ENCODE results near the gene ST6GALNAC6. TPM values are rescaled to one million over a fixed set of nuclear protein-coding genes. Genes with fewer than 3 reads are reported as not detected.
A peak's percentile ranks its signal among the peaks of the same experiment; 100 is the strongest.

The ST6GALNAC6 gene
- total RNA-seq, 2 experiments from 2014 or later: 36.9 to 38.8 TPM

GRCh38 chr9:127893392-127893791, 6.0 kb downstream of the ST6GALNAC6 start:
- Mint-ChIP-seq H3K9me3 (peaks cover 15% of the 10 kb centered on the region), H3K27me3 (no peaks in the 10 kb centered on the region), H3K4me1 (ENCODE audit: low read depth) (peaks cover 10% of the 10 kb centered on the region), H3K4me3 (no peak overlapping the region), H3K36me3 (ENCODE audit: low read depth) (peaks cover 69% of the 10 kb centered on the region), H3K27ac (no peak overlapping the region)
- intact Hi-C loops (cut with micrococcal nuclease): no loop called here
- no peak for TF ChIP-seq CTCF (IDR thresholded peaks at IDR 0.05)
- no peak for ATAC-seq
- no peak for DNase-seq
- POLR2A ChIA-PET: interaction anchor here (1.7 to 2.1 kb wide), 2 partner anchors 11 kb away, joined by 6 read pairs; no protein-coding TSS in a partner anchor
- CTCF ChIA-PET: interaction anchor here (1.6 to 3.1 kb wide), 2 partner anchors 23 to 28 kb away, joined by 3 to 14 read pairs; no protein-coding TSS in a partner anchor

GRCh38 chr9:127892831-127893230, 6.6 kb downstream of the ST6GALNAC6 start:
- TF ChIP-seq CTCF (IDR thresholded peaks at IDR 0.05): no peak
- no peak overlapping the region for H3K27ac Mint-ChIP-seq
- intact Hi-C loops (cut with micrococcal nuclease): no loop called here
- CTCF ChIA-PET: interaction anchor here (0.9 to 3.1 kb wide), 3 partner anchors 23 to 28 kb away, joined by 3 to 14 read pairs (median 4); no protein-coding TSS in a partner anchor
- DNase-seq (no peak), ATAC-seq (no peak)
- POLR2A ChIA-PET: interaction anchor here (1.7 to 2.1 kb wide), 2 partner anchors 11 kb away, joined by 6 read pairs; no protein-coding TSS in a partner anchor
- no peak overlapping the region for H3K4me3 Mint-ChIP-seq
- H3K27me3 Mint-ChIP-seq: no peaks in the 10 kb centered on the region
- H3K4me1 Mint-ChIP-seq (ENCODE audit: low read depth): peaks cover 7% of the 10 kb centered on the region
- peaks cover 15% of the 10 kb centered on the region for H3K9me3 Mint-ChIP-seq
- peaks cover 71% of the 10 kb centered on the region for H3K36me3 Mint-ChIP-seq (ENCODE audit: low read depth)

GRCh38 chr9:127890053-127890452, 9.3 kb downstream of the ST6GALNAC6 start:
- POLR2A ChIA-PET: no interaction called here
- intact Hi-C loops (cut with micrococcal nuclease): no loop called here
- Mint-ChIP-seq H3K27me3 (no peaks in the 10 kb centered on the region), H3K36me3 (ENCODE audit: low read depth) (peaks cover 59% of the 10 kb centered on the region), H3K27ac (no peak overlapping the region), H3K4me3 (no peak overlapping the region), H3K9me3 (peaks cover 9% of the 10 kb centered on the region), H3K4me1 (ENCODE audit: low read depth) (peaks cover 5% of the 10 kb centered on the region)
- no peak for DNase-seq
- CTCF ChIA-PET: interaction anchor here (1.0 to 4.5 kb wide), 4 partner anchors 20 to 53 kb away, joined by 3 to 33 read pairs (median 6); no protein-coding TSS in a partner anchor
- TF ChIP-seq CTCF (IDR thresholded peaks at IDR 0.05): no peak
- ATAC-seq: no peak

- TF ChIP-seq CTCF (IDR thresholded peaks at IDR 0.05): peak; percentile 28
- Mint-ChIP-seq H3K4me1 (ENCODE audit: low read depth) (peaks cover 5% of the 10 kb centered on the region), H3K27ac (no peak overlapping the region), H3K27me3 (no peaks in the 10 kb centered on the region), H3K4me3 (no peak overlapping the region), H3K36me3 (ENCODE audit: low read depth) (peaks cover 37% of the 10 kb centered on the region), H3K9me3 (no peaks in the 10 kb centered on the region)
- ATAC-seq: peak; percentile 43
- intact Hi-C loops (cut with micrococcal nuclease): no loop called here
- POLR2A ChIA-PET: interaction anchor here (0.8 to 1.9 kb wide), 3 partner anchors 9 to 26 kb away, joined by 3 to 10 read pairs (median 6); no protein-coding TSS in a partner anchor
- CTCF ChIA-PET: interaction anchor here (0.8 to 4.5 kb wide), 4 partner anchors 17 to 71 kb away, joined by 3 to 33 read pairs (median 4); no protein-coding TSS in a partner anchor
- DNase-seq: no peak
These were observed 11.6 kb downstream of the ST6GALNAC6 start for GRCh38 chr9:127887792-127888191.

GRCh38 chr9:127886401-127886972, 12.9 kb downstream of the ST6GALNAC6 start:
- DNase-seq: no peak
- no peak overlapping the region for H3K27ac Mint-ChIP-seq
- POLR2A ChIA-PET: interaction anchor here (0.6 to 1.9 kb wide), 4 partner anchors 11 to 188 kb away, joined by 3 to 10 read pairs (median 6); no protein-coding TSS in a partner anchor

More at GRCh38 chr9:127886401-127886972, 12.9 kb downstream of the ST6GALNAC6 start:
- no peak for ATAC-seq
- Mint-ChIP-seq H3K36me3 (ENCODE audit: low read depth) (peaks cover 30% of the 10 kb centered on the region), H3K4me3 (no peak overlapping the region), H3K9me3 (no peaks in the 10 kb centered on the region), H3K27me3 (no peaks in the 10 kb centered on the region), H3K4me1 (ENCODE audit: low read depth) (peaks cover 5% of the 10 kb centered on the region)
- CTCF ChIA-PET: interaction anchor here (1.1 to 4.5 kb wide), 3 partner anchors 16 to 35 kb away, joined by 3 to 33 read pairs (median 5); no protein-coding TSS in a partner anchor
- intact Hi-C loops (cut with micrococcal nuclease): no loop called here
- TF ChIP-seq CTCF (IDR thresholded peaks at IDR 0.05): no peak
